Astrocyte (in vitro differentiated cells and primary cell): ENCODE measurements around the gene CCRL2.

Source experiments
- CTCF ChIP-seq: IDR thresholded peaks from 2 replicates; pipeline ENCODE4 v1.5.1; 2011; ENCODE audit warnings: low read depth, mild to moderate bottlenecking, inconsistent platforms, low read length, moderate library complexity; ENCODE audit not compliant: insufficient read depth
- EZH2 ChIP-seq: IDR thresholded peaks from 2 replicates; pipeline ENCODE4 v1.6.1; 2012; ENCODE audit warnings: mild to moderate bottlenecking, low read length, inconsistent platforms; ENCODE audit not compliant: insufficient read depth

- TF ChIP-seq EZH2 (no peak), CTCF (no peak)
These were observed 13.3 kb upstream of the CCRL2 start for GRCh38 chr3:46393554-46394434.
